ENCODE data around the gene TTC33. TPM values are rescaled to one million over a fixed set of nuclear protein-coding genes. Genes with fewer than 3 reads are reported as not detected.

TTC33 gene
- total and polyA plus RNA-seq, 2 of the 13 experiments (the other 11 are each of a cell fraction or from before 2014, with no cell fraction given): 4.5 to 20.0 TPM

DNA sequence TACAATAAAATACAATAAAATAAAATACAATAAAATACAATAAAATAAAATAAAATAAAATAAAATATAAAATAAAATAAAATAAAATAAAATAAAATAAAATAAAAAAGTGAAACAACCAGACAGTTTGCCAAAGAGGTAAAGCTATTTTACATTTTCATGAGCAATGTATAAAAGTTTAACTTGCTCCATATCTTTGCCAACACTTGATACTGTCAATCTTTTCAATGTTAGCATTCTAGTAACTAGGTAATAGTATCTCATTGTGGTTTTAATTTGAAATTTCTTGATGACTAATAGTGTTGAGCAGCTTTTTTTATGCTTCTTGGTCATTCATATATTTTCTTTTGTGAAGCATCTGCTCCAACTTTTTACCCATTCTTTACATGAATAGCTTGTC, 17.3 kb downstream of the TTC33 start:
- intact Hi-C loops (cut with micrococcal nuclease; ENCODE audit: unreplicated experiment): loop anchor here (5.0 kb wide), 1 partner anchor 1156 kb away; no protein-coding TSS in a partner anchor
- Histone ChIP-seq H3K27ac (ENCODE audit: extremely low read length, insufficient read depth, low read length) (no peak overlapping the region), H2AFZ (ENCODE audit: low read length) (no peak overlapping the region), H3K9me3 (ENCODE audit: low read length) (no peaks in the 10 kb centered on the region), H3K27me3 (ENCODE audit: control insufficient read depth in 1 of 2, insufficient read depth in 2 of 2, low read length in 2 of 2) (no peaks in the 10 kb centered on the region), H3K79me2 (ENCODE audit: insufficient read depth, low read length) (no peaks in the 10 kb centered on the region), H3K4me1 (ENCODE audit: insufficient read depth, low read length) (peaks cover 24% of the 10 kb centered on the region), H4K20me1 (ENCODE audit: insufficient read depth, low read length) (peaks cover 3% of the 10 kb centered on the region; the same call in 1 of the 2 replicates), H3K4me2 (ENCODE audit: low read depth, low read length) (no peak overlapping the region), H3K36me3 (replicated peaks in 1 of 2; ENCODE audit: control insufficient read depth in 1 of 2, insufficient read depth in 2 of 2, low read length in 2 of 2) (peaks cover 4 to 15% of the 10 kb centered on the region in 2 experiments), H3K4me3 (replicated peaks in 1 of 3; ENCODE audit: insufficient read depth in 1 of 3, low read depth in 2 of 3, low read length in 3 of 3) (no peak overlapping the region), H3K9ac (ENCODE audit: insufficient read depth, low read depth, low read length) (no peak overlapping the region)
- ChIA-PET POLR2A (no interaction called here), CTCF (ENCODE audit: low intra/inter-chr PET ratio, low total read pairs) (no interaction called here)
- no peak for DNase-seq (ENCODE audit: low spot score)
- in situ Hi-C loops (cut with HindIII; ENCODE audit: extremely low pct_ligation_motif_present, low pct_unique_long_range_greater_than_20kb): no loop called here
- BruUV-seq (replicated peaks): no TSS peak
- ATAC-seq: no peak
- no peak for FAIRE-seq
- no peak for TF ChIP-seq NFE2L2 (IDR thresholded peaks at IDR 0.05; ENCODE audit: low read length)
- TF ChIP-seq, protein P1, sequence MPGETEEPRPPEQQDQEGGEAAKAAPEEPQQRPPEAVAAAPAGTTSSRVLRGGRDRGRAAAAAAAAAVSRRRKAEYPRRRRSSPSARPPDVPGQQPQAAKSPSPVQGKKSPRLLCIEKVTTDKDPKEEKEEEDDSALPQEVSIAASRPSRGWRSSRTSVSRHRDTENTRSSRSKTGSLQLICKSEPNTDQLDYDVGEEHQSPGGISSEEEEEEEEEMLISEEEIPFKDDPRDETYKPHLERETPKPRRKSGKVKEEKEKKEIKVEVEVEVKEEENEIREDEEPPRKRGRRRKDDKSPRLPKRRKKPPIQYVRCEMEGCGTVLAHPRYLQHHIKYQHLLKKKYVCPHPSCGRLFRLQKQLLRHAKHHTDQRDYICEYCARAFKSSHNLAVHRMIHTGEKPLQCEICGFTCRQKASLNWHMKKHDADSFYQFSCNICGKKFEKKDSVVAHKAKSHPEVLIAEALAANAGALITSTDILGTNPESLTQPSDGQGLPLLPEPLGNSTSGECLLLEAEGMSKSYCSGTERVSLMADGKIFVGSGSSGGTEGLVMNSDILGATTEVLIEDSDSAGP (CRISPR knock-in tag; IDR thresholded peaks at IDR 0.05; ENCODE audit: borderline replicate concordance): no peak
- TF ChIP-seq ZNF567 (CRISPR knock-in tag; IDR thresholded peaks at IDR 0.05; ENCODE audit: borderline replicate concordance): no peak
- no peak for TF ChIP-seq ARID2 (CRISPR knock-in tag; IDR thresholded peaks at IDR 0.05; ENCODE audit: borderline replicate concordance)
- no peak for TF ChIP-seq ZNF703 (CRISPR knock-in tag; IDR thresholded peaks at IDR 0.05; ENCODE audit: borderline replicate concordance)
- TF ChIP-seq, protein P2, sequence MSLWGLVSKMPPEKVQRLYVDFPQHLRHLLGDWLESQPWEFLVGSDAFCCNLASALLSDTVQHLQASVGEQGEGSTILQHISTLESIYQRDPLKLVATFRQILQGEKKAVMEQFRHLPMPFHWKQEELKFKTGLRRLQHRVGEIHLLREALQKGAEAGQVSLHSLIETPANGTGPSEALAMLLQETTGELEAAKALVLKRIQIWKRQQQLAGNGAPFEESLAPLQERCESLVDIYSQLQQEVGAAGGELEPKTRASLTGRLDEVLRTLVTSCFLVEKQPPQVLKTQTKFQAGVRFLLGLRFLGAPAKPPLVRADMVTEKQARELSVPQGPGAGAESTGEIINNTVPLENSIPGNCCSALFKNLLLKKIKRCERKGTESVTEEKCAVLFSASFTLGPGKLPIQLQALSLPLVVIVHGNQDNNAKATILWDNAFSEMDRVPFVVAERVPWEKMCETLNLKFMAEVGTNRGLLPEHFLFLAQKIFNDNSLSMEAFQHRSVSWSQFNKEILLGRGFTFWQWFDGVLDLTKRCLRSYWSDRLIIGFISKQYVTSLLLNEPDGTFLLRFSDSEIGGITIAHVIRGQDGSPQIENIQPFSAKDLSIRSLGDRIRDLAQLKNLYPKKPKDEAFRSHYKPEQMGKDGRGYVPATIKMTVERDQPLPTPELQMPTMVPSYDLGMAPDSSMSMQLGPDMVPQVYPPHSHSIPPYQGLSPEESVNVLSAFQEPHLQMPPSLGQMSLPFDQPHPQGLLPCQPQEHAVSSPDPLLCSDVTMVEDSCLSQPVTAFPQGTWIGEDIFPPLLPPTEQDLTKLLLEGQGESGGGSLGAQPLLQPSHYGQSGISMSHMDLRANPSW (CRISPR knock-in tag; IDR thresholded peaks at IDR 0.05; ENCODE audit: borderline replicate concordance): no peak
